ENCODE results near the gene MMP2. TPM values are rescaled to one million over a fixed set of nuclear protein-coding genes. Genes with fewer than 3 reads are reported as not detected.
A peak's percentile ranks its signal among the peaks of the same experiment; 100 is the strongest.

MMP2 gene
- total RNA-seq, 4 donors from 2014 or later = 211 to 368 (median 256) TPM

- peak; percentile 96 for DNase-seq (ENCODE audit: extremely low spot score)
- intact Hi-C loops (cut with DNase I) = no loop called here
- peaks cover 11 to 50% (median 44%) of the 10 kb centered on the region in 4 donors for H3K4me1 ChIP-seq
- H3K27me3 ChIP-seq = peaks cover 0 to 59% (median 2%) of the 10 kb centered on the region in 4 donors
- peaks cover 0 to 26% (median 8%) of the 10 kb centered on the region in 4 donors for H3K36me3 ChIP-seq
- H3K4me3 ChIP-seq = peak overlapping the region; percentile 59 to 67 (median 60)
- WGBS = 3% methylated on average over 6 of the region's 25 CpGs
- peak; percentile 12 for TF ChIP-seq POLR2A (IDR thresholded peaks at IDR 0.05; ENCODE audit: low read depth)
- no peak for TF ChIP-seq CTCF (IDR thresholded peaks at IDR 0.05)
- TF ChIP-seq EP300 (IDR thresholded peaks at IDR 0.05) = no peak
- TF ChIP-seq POLR2AphosphoS5 (IDR thresholded peaks at IDR 0.05) = peak; percentile 70 to 77
- peak overlapping the region; percentile 79 to 87 (median 86) for H3K27ac ChIP-seq (replicated peaks in 1 of 4)
- no peaks in the 10 kb centered on the region for H3K9me3 ChIP-seq
Measured at GRCh38 chr16:55480228-55480655, 1.2 kb downstream of the MMP2 start.

GRCh38 chr16:55481023-55481422 lies 2.0 kb downstream of the MMP2 start:
- peaks cover 11 to 50% (median 44%) of the 10 kb centered on the region in 4 donors for H3K4me1 ChIP-seq
- intact Hi-C loops (cut with DNase I) = no loop called here
- WGBS = 79% methylated on average over 4 of the region's 4 CpGs

GRCh38 chr16:55482056-55482455 lies 3.1 kb downstream of the MMP2 start:
- H3K4me1 ChIP-seq = peaks cover 9 to 41% (median 37%) of the 10 kb centered on the region in 4 donors
- H3K36me3 ChIP-seq = peaks cover 0 to 31% (median 11%) of the 10 kb centered on the region in 4 donors
- no peaks in the 10 kb centered on the region for H3K9me3 ChIP-seq
- intact Hi-C loops (cut with DNase I) = no loop called here
- DNase-seq (ENCODE audit: extremely low spot score) = no peak
- TF ChIP-seq CTCF (IDR thresholded peaks at IDR 0.05) (no peak), POLR2A (IDR thresholded peaks at IDR 0.05; ENCODE audit: low read depth) (no peak), POLR2AphosphoS5 (IDR thresholded peaks at IDR 0.05) (no peak), EP300 (IDR thresholded peaks at IDR 0.05) (no peak)
- 74% methylated on average over 2 of the region's 2 CpGs for WGBS
- peak overlapping the region in 1 of 4 donors; percentile 79 for H3K27ac ChIP-seq (replicated peaks in 1 of 4)
- H3K4me3 ChIP-seq = peak overlapping the region; percentile 59 to 67 (median 60)
- H3K27me3 ChIP-seq = peaks cover 0 to 59% (median 2%) of the 10 kb centered on the region in 4 donors

More at GRCh38 chr16:55481023-55481422, 2.0 kb downstream of the MMP2 start:
- H3K27me3 ChIP-seq = peaks cover 0 to 59% (median 2%) of the 10 kb centered on the region in 4 donors
- H3K4me3 ChIP-seq = peak overlapping the region; percentile 59 to 67 (median 60)
- TF ChIP-seq POLR2AphosphoS5 (IDR thresholded peaks at IDR 0.05) (no peak), EP300 (IDR thresholded peaks at IDR 0.05) (no peak), POLR2A (IDR thresholded peaks at IDR 0.05; ENCODE audit: low read depth) (no peak), CTCF (IDR thresholded peaks at IDR 0.05) (no peak)
- peaks cover 0 to 31% (median 11%) of the 10 kb centered on the region in 4 donors for H3K36me3 ChIP-seq
- no peaks in the 10 kb centered on the region for H3K9me3 ChIP-seq
- no peak for DNase-seq (ENCODE audit: extremely low spot score)
- H3K27ac ChIP-seq (replicated peaks in 1 of 4) = peak overlapping the region; percentile 60 to 86 (median 82)

- intact Hi-C loops (cut with DNase I) = no loop called here
- TF ChIP-seq POLR2A (IDR thresholded peaks at IDR 0.05; ENCODE audit: low read depth) (no peak), POLR2AphosphoS5 (IDR thresholded peaks at IDR 0.05) (peak; percentile 61 to 64), CTCF (IDR thresholded peaks at IDR 0.05) (no peak), EP300 (IDR thresholded peaks at IDR 0.05) (no peak)
- H3K36me3 ChIP-seq = peaks cover 0 to 65% (median 28%) of the 10 kb centered on the region in 4 donors
- H3K4me1 ChIP-seq = peaks cover 0 to 43% (median 20%) of the 10 kb centered on the region in 4 donors
- no peak overlapping the region for H3K4me3 ChIP-seq
- no peak for DNase-seq (ENCODE audit: extremely low spot score)
- peaks cover 0 to 24% (median 0%) of the 10 kb centered on the region in 4 donors for H3K27me3 ChIP-seq
- 70% methylated on average over 11 of the region's 13 CpGs for WGBS
- H3K9me3 ChIP-seq = no peaks in the 10 kb centered on the region
- H3K27ac ChIP-seq (replicated peaks in 1 of 4) = peak overlapping the region; percentile 54 to 67 (median 64)
Measured at GRCh38 chr16:55487048-55487803, 8.2 kb downstream of the MMP2 start.

Measured in esophagus muscularis mucosa (tissue), 4 donors.